ENCODE measurements around the gene RINT1.
"Not testable (repeated sequence)": the region's sequence is repeated elsewhere in the genome, so short reads cannot be mapped to it uniquely, and the experiment has no call there.

RINT1 gene

DNA sequence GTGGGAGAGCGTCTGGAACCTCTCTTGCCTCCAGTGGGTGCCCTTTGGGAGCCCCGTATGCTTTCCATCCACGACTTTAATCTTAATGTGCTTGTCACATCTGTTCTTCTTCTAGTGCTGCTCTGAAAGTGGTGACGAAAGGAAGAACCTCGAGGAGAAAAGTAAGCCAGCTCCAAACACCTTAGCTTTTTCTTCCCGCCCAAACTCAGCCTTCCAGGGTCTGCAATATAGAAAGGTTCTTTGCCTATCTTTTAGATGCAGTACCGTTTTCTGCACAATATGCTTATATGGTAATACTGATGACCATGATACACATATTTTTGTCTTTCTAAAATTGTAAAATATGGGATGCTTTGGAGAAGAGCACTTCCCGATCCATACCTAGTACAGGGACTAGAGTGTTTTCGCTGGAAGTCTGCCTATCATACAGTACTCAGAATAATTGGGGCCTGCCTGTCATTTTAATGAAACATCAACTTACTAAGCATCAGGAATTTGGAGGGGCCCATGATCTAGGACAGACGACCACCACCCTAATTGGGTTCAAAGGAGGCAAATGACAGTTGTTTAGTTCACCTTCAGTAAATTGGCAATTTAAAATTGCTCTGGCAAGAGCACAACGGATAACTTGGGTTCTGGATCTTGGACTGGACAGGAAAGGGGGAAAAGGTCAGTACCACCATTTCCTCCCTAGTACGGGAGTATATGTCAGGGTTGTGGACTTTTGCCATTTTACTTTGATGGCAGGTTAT is 884 bp downstream of the RINT1 start:
- no peak for DNase-seq (ENCODE audit: low read depth)

DNA sequence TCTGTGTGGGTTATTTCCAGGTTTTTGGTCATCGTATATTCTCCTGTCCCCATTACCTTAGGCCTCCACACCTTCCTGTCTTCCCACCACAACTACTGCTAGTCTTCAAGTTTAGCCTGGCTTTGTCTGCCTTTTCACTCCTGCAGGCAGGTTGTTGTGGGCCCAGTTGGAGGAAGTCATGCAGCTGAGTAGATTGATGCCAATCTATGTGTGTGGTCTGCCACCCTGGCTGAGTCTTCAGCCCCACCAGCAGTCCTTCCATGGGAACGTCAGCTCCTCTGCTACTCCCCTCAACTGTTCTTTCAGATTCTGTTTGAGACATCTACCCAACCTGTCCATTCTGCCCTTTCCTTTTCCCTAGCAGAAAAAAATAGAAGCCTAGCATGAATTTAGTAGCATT is 6.3 kb downstream of the RINT1 start:
- no peak for DNase-seq (ENCODE audit: low read depth)

DNA sequence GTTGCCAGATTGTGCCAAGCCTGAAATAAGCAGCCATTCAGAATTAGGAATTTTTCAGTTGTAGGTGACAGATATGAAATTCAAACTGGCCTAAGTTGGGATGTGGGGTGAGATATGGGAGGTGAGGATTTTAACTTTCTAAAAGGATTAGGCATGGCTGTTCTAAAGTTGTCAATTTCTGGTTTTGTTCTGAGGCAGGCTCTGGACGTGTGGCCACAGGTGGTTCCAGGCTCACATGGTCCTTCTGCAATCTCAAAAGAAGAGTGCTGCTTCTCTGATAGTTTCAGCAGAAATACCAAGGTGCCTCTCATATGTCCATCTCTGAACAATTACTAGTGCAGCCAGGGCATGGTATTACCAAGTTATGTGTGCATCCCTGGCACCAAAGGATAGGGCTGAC is 27.9 kb downstream of the RINT1 start:
- no peak for DNase-seq (ENCODE audit: low read depth)

DNA sequence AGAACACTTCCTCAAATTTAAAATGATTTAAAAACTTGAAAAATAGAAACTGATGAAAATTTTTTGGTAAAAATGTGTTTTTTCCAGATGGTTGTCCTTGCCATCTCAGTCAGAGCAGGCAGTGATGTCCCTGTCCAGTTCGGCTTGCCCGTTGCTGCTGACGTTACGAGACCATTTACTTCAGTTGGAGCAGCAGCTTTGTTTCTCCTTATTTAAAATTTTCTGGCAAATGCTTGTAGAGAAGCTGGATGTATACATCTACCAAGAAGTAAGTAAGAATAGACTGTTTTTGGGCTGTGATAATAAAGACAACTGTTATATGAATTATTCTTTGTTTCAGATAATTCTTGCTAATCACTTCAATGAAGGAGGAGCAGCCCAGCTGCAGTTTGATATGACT is 33.2 kb downstream of the RINT1 start:
- DNase-seq (ENCODE audit: low read depth), result no peak

DNA sequence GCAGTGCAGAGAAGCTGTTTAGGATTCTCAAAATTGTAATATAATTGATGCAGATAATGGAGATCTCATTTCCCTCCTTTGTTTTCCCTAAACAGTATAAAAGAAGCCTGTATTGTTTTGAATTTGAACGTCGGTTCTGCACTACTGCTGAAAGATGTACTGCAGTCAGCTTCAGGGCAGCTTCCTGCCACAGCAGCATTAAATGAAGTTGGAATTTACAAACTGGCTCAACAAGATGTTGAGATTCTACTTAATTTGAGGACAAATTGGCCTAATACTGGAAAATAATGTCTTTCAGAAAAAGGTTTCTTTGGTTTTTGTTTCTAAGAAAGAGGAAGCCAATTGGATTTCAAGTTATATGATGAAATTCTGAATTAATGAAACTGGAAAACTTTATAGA is 35.0 kb downstream of the RINT1 start:
- no peak for DNase-seq (ENCODE audit: low read depth)

DNA sequence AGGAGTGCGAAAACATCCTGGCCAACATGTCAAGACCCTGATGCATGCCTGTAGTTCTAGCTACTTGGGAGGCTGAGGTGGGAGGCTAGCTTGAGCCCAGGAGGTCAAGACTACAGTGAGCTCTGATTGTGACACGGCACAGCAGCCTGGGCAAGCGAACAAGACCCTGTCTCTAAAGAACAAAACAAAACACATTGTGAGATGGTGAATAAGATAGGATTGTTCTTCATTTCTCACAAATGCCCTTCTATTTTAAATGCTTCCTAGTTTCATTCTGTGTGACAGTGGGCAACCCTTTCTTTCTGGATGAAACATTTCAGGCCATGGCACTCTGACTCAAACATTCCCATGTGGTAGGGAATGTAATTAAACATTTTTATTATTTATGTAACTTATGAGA is 35.8 kb downstream of the RINT1 start:
- no peak for DNase-seq (ENCODE audit: low read depth)

DNA sequence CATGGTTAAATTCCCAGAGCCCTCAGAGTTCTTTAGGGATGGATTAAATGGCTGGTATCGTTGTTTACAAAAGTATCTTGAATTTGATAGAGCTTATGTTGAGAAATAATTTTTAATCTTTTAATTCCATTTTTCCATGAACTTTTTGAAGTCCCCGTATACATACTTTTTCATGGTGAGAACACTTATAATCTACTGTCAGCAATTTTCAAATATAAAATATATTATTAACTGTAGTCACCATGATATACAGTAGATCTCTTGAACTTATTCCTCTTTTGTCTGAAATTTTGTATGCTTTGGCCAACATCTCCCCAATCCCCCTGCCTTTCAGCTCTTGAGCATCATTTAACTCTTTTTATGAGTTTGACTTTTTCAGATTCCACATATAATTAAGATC is 39.9 kb downstream of the RINT1 start:
- DNase-seq (ENCODE audit: low read depth), result no peak

DNA sequence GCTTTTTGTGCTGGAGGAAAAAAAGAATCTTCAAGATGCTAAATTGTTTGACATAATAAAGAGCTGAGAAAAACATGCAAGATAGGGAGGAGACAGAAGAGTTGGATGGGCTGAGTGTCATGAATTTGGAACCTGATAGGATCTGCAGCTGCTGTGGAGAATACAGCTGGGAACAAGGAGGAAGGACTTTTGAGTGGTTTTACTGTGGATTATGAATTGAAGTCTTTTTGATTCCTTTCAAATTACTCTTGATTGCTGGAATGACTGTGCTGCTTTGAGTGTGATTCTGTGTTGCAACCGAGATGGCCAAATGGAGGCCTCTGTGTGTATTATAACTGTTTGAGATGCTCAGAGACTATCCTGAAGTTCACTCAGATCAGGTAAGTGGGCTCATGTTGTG is 45.2 kb downstream of the RINT1 start:
- no peak for DNase-seq (ENCODE audit: low read depth)

DNA sequence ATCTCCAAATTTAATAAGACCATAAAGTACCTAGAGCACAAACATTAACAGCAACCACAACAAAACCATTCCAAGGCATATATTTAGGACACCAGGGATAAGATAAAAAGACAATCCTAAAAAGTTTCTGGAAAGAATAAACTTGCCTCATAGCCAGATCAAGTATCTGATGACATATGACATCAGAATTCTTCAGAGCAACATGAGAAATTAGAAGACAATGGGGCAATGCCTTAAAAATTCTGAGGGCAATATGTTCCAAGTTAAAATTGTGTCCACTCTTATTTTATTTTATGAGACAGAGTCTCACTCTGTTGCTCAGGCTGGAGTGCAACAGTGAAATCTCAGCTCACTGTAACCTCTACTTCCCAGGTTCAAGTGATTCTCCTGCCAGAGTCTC is 46.5 kb downstream of the RINT1 start:
- peak; percentile 7 for DNase-seq (ENCODE audit: low read depth)

DNA sequence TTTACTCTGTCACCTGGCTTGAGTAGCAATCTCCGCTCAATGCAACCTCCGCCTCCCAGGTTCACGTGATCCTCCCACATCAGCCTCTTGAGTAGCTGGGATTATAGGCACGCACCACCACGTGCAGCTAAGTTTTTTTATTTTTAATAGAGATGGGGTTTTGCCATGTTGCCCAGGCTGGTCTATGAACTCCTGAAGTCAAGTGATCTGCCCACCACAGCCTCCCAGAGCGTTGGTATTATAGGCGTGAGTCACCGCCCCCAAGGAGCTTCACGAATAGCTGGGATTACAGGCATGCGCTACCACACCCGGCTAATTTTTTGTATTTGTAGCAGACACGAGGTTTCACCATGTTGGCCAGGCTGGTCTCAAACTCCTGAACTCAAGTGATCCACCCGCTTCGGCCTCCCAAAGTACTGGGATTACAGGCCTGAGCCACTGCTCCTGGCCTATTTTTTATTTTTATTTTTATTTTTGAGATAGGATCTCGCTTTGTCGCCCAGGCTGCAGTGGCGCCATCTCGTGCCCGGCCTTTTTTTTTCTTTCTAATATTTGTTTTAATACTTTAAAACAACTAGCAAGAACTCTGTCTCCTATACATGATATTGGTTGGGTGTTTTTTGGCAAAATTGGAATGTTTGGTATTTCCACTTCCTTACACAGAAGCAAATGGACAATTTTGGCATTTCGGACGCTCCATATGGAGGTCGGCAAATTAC is 48.2 kb downstream of the RINT1 start:
- DNase-seq (ENCODE audit: low read depth), result no peak

DNA sequence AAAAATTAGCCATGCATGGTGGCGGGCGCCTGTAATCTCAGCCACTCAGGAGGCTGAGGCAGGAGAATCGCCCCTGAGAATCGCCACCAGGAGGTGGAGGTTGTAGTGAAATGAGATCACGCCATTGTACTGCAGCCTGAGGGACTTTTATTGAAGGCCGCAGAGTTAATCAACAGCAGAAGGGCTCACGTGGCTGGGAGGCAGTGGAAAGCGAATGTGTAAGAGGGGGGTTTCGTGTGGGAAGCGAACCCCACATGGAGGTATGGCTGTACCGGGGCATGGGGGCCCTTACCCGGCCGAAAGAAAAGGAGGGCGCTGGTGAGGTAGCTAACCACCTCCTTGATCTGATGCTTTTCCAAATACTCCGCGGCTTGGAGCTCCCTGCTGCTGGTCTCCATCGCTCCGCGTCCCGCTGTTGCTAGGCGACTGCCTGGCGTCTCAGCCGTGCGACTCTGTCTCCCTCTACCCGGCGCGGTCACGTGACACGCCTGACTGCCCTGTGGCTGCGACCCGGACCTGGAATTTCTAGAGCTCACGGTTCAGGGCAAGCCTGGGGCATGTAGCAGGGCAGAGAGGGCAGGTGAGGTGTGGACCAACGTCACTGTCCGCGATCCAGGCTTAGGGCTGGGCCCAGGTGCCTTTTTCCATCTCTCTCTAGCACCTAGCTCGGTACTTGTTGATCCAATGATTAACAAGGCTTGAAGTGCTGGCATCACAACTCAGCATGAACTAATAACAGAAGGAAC is 49.2 kb downstream of the RINT1 start, which contains the start of gene EFCAB10:
TSS of gene EFCAB10 (minus strand) at position 428 of the 746 bp plus-strand sequence. CDS start at position 398, 30 bp downstream.
- peak; percentile 19 for DNase-seq (ENCODE audit: low read depth)

DNA sequence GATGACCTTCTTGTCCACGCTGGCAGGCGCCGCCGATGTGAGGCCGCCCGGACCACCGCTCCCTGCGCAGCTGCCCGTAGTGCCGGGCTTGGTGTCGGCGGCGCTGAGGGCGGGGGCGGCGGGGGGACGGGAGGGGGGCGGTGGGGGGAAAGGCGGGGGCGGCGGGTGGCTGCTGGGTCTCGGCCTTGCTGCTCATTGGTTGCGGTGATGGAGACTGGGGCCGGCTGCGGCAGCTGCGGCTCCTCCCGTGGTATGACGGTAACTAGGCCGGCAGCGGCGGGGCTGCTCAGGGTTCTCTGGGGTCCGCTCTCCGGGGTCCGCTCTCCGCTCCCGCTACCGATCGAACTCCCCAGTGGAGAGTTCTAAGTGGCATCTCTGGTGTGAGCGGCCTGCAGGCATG is 51.1 kb downstream of the RINT1 start:
- no peak for DNase-seq (ENCODE audit: low read depth)

DNA sequence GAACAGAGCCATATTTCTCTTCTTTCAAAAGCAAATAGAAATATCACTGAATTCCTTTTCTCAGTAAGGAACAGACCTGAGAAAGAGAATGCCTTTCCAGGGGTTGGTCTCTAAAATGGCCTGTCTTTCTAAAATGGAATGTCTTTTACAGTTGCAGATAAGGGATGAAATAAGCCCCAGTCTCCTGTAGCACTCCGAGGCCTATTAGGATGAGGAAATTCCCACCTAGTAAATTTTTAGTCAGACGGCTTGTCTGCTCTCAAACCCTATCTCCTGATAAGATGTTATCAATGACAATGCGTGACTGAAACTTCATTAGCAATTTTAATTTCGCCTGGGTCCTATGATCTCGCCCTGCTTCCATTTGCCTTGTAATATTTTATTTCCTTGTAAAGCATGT is 52.2 kb downstream of the RINT1 start:
- no peak for DNase-seq (ENCODE audit: low read depth)

DNA sequence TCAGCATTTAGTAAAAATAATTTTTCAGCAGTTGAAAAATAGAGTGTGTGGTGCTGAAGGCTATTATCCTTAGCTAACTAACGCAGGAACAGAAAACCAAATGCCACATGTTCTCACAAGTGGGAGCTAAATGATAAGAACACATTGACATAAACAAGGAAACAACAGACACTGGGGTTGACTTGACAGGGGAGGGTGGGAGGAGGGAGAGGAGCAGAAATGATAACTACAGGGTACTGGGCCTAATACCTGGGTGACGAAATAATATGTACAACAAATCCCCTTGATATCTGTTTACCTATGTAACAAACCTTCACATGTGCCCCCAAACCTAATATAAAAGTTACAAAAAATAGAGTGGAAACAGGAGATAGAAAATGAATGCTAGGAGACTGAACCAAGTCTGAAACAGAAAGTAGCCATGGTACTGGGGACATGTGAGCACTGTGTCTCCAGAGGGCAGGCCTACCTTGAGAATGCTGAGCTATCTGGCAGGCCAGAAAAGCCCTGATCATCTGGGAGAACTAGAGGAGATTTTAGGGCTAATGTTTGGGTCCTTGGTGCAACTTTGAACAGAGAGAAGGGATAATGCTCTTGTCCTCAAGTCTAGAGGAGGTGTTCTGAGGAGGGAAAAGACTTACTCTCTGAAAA is 54.0 kb downstream of the RINT1 start:
- no peak for DNase-seq (ENCODE audit: low read depth)

DNA sequence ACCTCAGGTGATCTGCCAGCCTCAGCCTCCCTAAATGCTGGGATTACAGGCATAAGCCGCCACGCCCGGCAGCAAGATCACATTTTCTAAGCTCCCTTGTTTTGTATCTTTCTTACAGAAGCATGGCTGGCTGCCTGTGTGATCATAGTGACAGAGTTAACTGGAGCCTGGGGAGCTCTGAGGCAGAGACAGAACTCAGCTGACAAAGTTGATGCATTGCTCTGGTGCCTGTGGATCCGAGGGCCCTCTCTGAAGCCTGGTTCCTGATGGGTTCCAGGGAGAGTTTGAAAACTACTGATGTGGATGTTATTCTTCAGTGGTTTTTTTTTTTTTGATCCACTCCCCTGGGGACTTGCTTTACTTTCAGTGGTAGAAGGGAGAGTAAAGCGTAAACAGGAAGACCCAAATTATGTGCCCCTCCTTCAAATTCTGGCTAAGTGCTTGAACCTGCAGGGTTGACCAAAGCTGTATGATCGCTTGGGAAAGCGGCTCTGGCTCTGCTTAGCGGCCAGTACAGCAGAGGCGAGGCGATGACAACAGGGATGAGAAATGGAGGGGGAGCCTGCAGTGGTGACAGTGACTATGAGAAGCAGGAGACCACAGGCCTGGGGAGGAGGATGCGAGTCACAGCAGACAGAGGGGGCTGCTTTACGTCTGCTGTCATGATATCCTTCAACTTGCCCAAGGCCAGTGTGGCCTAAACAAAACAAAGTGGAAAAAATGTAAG is 56.1 kb downstream of the RINT1 start:
- no peak for DNase-seq (ENCODE audit: low read depth)

DNA sequence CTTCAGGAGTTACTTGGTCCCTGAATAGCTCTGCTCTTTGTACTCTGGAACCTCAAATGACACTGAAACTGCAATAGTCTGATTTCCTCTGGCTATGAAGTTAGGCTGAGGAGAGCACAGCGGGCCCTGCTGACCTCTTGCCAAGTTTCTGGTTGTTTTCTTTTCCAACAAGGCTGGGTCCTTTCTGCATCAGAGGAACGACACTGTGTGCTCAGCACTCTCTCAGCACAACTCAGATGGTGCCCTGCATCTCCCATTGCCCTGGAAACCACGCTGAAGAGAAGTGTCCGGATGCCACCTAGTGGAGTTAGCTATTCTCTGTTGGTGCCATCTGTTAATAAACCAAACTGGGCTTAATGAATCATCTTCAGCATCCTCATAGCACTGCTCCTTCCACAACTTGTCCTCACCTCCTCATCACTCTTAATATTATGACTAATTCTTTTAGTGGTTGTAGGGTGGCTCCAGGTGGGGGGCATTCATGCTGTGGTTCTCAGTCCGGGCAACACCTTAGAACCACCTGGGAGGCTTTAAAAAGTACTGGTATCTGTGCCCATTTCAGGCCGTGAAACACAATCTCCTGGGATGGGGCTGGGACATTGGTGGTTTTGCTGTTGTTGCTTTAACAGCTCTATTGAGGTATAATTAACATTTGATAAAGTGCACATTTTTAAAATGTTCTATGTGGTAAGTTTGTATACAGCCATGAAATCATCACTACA is 57.5 kb downstream of the RINT1 start:
- peak; percentile 68 for DNase-seq (ENCODE audit: low read depth)

DNA sequence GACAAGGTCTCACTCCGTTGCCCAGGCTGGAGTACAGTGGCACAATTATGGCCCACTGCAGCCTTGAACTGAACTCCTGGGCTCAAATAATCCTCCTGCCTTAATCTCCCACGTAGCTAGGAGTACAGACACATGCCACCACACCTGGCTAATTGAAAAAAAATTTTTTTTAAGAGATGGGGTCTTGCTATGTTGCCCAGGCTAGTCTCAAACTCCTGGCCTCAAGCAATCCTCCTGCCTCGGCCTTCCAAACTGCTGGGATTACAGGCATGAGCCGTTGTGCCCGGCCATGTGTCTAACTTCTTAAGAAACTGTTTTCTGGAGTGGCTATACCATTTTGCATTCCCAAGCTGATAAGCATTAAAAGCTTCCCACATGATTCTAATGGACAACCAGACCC is 58.8 kb downstream of the RINT1 start:
- no peak for DNase-seq (ENCODE audit: low read depth)

DNA sequence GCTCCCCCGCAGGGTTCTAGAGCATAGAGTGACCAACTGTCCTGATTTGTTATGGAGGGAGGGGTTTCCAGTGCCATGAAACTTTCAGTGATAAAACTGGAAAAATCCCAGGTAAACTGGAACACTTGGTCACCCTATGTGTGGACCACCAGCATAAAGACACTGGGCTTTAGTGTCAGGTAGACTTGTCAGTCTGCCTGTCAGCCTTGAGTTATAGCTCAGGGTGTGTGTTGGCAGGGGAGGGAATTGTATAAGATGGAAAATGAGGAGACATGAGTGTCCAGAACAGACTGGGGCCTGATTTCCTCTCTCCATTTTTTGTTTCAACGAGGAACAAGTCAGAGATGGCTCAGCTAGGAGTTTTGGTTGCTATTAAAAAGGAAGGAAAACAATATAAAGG is 59.5 kb downstream of the RINT1 start:
- no peak for DNase-seq (ENCODE audit: low read depth)

DNA sequence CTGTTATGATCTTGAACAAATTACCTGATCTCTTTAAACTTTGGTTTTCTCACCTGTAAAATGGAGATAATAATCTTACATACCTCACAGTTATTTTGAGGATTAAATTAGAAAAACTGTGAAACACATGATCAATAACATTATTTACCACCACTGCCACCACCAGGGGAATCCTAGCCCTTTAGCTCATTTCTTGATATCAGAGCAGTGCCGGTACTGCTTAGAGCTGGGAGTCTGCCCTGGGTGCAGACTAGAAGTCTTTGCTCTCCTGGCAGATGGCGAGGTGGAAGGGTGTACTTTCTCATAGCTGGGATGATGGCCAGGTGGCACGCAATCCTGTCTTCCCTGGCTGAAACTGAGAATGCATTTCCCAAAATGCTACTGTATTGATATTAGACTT is 62.0 kb downstream of the RINT1 start:
- DNase-seq (ENCODE audit: low read depth), result no peak

DNA sequence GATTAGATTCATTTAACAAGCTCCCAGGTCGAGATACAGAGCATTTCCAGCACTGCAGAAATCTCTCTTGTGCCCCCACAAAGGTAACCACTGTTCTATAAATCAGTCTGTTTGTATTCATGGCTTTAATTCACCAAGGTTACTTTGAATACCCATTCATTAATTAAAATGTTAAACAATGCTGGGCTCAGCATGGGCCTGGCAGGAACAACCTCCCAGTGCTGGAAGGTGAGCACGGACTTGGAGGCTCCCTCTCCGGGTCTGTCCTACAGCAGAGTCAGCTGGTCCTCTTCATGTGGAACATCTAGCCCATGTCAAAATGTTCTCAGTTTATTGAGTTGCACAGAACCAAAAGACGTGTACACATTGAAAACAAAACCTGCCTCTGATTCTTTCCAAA is 64.9 kb downstream of the RINT1 start:
- no peak for DNase-seq (ENCODE audit: low read depth)

DNA sequence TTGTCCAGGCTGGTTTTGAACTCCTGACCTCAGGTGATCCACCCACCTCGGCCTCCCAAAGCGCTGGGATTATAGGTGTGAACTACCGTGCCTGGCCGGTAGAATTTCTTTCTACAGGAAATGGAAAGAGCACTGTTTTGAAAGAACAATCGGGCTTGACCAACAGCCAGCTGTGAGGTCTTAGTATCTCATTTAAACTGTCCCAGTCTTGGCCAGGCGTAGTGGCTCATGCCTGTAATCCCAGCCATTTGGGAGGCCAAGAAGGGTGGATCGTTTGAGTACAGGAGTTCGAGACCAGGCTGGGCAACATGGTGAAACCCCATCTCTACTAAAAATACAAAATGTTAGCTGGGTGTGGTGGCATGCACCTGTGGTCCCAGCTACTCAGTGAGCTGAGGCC is 67.1 kb downstream of the RINT1 start:
- not testable (repeated sequence) for DNase-seq (ENCODE audit: low read depth)
